ENCODE measurements around the gene ASCL2. TPM values are rescaled to one million over a fixed set of nuclear protein-coding genes. Genes with fewer than 3 reads are reported as not detected.

Gene ASCL2
- total and polyA plus RNA-seq, 10 of the 15 experiments (the other 5 are each of a cell fraction or from before 2014, with no cell fraction given) = not detected

DNA sequence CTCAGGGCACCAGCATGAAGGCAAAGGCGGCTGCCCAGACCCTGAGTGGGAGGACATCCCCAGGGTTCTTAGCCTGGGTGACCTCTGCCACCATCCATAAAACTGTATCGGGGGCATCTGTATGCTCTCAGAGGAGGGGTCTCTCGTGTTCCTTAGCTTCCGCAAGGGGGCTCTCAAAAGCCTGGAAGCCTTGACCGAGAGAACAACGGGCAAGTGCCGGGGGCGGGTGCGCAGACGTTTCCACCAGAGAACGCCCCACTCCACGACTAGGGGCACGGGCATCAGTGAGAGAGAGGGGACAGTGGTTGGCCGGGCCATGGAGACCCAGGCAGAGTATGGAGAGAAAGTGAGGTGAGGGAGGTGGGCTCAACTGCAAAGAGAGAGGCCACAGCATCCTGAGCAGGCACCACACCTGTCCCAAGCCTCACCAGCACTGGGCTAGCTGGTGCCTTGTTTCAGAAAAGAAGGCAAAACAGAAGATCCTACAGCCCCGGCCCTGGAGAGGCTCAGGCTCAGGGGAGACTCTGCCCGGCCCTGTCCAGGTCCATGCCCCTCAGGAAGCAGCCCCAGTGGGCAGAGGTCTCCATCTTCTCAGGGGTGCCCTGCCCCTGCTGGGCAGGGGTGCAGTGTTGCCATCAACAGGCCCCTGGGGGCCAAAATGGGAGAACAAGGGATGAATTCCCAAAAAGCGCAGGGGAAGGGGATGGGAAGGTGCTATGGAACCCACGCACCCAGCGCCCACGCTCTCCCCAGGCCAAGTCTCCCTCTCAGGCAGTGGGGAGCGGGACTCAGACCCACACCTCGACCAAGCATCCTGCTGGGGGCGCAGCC is 37.3 kb upstream of the ASCL2 start:
- FAIRE-seq (no peak), ATAC-seq (no peak), DNase-seq (ENCODE audit: low read depth, low spot score) (no peak)
- Histone ChIP-seq H3K4me3 (no peak overlapping the region), H3K36me3 (ENCODE audit: control insufficient read depth in 2 of 2, insufficient read depth in 2 of 2, low read length in 1 of 2) (no peaks in the 10 kb centered on the region), H4K20me1 (ENCODE audit: control insufficient read depth, insufficient read depth) (no peaks in the 10 kb centered on the region), H2AFZ (ENCODE audit: control insufficient read depth, low read depth, low read length) (no peak overlapping the region), H3K79me2 (ENCODE audit: control insufficient read depth, insufficient read depth, low read length) (no peaks in the 10 kb centered on the region), H3K27ac (ENCODE audit: control insufficient read depth, insufficient read depth) (no peak overlapping the region), H3K27me3 (replicated peaks in 1 of 2; ENCODE audit: control insufficient read depth in 2 of 2, insufficient read depth in 2 of 2, low read length in 1 of 2) (no peaks in the 10 kb centered on the region), H3K4me2 (ENCODE audit: control insufficient read depth, insufficient read depth) (no peak overlapping the region), H3K9me3 (replicated peaks; ENCODE audit: control insufficient read depth, insufficient read depth, low read length) (no peaks in the 10 kb centered on the region), H3K4me1 (ENCODE audit: control insufficient read depth, insufficient read depth, low read length) (no peaks in the 10 kb centered on the region), H3K9ac (ENCODE audit: control insufficient read depth, insufficient read depth, low read length) (no peak overlapping the region)
- 35% methylated on average over 22 of the region's 23 CpGs for WGBS (ENCODE audit: insufficient coverage, insufficient replicate concordance, low lambda C conversion rate, missing lambda C conversion rate)
- SMC1A ChIA-PET (ENCODE audit: uncharacterized antibody, unreplicated experiment) = interaction anchor here (1.0 to 3.4 kb wide), 3 partner anchors 80 to 112 kb away, joined by 4 to 60 read pairs (median 4); no protein-coding TSS in a partner anchor
- intact Hi-C loops (cut with micrococcal nuclease; ENCODE audit: unreplicated experiment) = no loop called here
- CTCF ChIA-PET = interaction anchor here (0.5 to 11.0 kb wide), 3 partner anchors 70 to 134 kb away, joined by 3 to 271 read pairs (median 3); no protein-coding TSS in a partner anchor
- TF ChIP-seq, protein P1, sequence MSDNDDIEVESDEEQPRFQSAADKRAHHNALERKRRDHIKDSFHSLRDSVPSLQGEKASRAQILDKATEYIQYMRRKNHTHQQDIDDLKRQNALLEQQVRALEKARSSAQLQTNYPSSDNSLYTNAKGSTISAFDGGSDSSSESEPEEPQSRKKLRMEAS (IDR thresholded peaks at IDR 0.05; ENCODE audit: low read depth, low read length) = no peak
- no peak for TF ChIP-seq RCOR1 (conservative IDR thresholded peaks at IDR 0.05; ENCODE audit: low read depth, low read length)
- RAD21 ChIA-PET (ENCODE audit: unreplicated experiment) = interaction anchor here (7.3 kb wide), 1 partner anchor 113 kb away, joined by 187 read pairs; no protein-coding TSS in a partner anchor
- in situ Hi-C loops (cut with MboI) = no loop called here
- POLR2A ChIA-PET = no interaction called here
- no TSS peak for BruUV-seq (replicated peaks)

DNA sequence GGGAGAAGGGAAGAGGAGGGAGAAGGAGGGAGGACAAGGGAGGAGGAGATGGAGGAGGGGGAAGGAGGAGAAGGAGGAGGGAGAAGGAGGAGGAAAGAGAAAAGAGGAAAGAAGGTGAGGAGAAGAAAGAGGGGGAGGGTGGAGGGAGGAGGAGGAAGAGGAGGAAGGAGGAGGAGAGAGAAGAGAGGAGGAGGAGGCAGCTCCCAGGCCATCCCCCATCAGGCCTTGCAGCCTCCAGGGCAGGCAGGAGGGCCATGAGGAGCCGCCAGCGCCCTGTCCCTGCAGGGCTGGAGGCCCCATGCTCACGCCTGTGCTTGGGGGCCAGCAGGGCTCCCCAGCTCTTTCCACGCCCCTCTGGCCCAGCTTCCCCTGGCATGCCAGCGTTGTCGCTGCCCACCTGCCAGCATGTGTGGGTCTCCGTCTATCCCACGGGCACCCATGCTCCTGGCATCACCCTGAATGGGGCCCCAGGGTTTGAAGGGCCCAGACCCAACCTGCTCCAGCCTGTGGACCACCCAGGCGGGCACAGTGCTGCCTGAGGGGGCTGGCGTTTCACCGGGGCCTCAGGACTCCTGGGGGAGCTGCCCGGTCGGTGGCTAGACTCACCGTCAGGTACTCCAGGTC is 36.6 kb upstream of the ASCL2 start:
- intact Hi-C loops (cut with micrococcal nuclease; ENCODE audit: unreplicated experiment) = no loop called here
- FAIRE-seq (no peak), ATAC-seq (no peak), DNase-seq (ENCODE audit: low read depth, low spot score) (no peak)
- Histone ChIP-seq H3K9me3 (replicated peaks; ENCODE audit: control insufficient read depth, insufficient read depth, low read length) (no peaks in the 10 kb centered on the region), H3K36me3 (ENCODE audit: control insufficient read depth in 2 of 2, insufficient read depth in 2 of 2, low read length in 1 of 2) (no peaks in the 10 kb centered on the region), H3K27me3 (replicated peaks in 1 of 2; ENCODE audit: control insufficient read depth in 2 of 2, insufficient read depth in 2 of 2, low read length in 1 of 2) (no peaks in the 10 kb centered on the region), H3K27ac (ENCODE audit: control insufficient read depth, insufficient read depth) (no peak overlapping the region), H2AFZ (ENCODE audit: control insufficient read depth, low read depth, low read length) (no peak overlapping the region), H3K4me1 (ENCODE audit: control insufficient read depth, insufficient read depth, low read length) (no peaks in the 10 kb centered on the region), H4K20me1 (ENCODE audit: control insufficient read depth, insufficient read depth) (no peaks in the 10 kb centered on the region), H3K4me3 (no peak overlapping the region), H3K79me2 (ENCODE audit: control insufficient read depth, insufficient read depth, low read length) (no peaks in the 10 kb centered on the region), H3K4me2 (ENCODE audit: control insufficient read depth, insufficient read depth) (no peak overlapping the region), H3K9ac (ENCODE audit: control insufficient read depth, insufficient read depth, low read length) (no peak overlapping the region)
- ChIA-PET RAD21 (ENCODE audit: unreplicated experiment) (interaction anchor here (3.2 to 7.3 kb wide), 2 partner anchors 92 to 113 kb away, joined by 18 to 187 read pairs; partner anchors contain the start of gene TSSC4), CTCF (interaction anchor here (1.4 to 11.0 kb wide), 3 partner anchors 71 to 113 kb away, joined by 3 to 271 read pairs (median 37); partner anchors contain the start of gene TSSC4), SMC1A (ENCODE audit: uncharacterized antibody, unreplicated experiment) (interaction anchor here (1.0 to 3.4 kb wide), 3 partner anchors 22 to 113 kb away, joined by 3 to 60 read pairs (median 4); no protein-coding TSS in a partner anchor), POLR2A (no interaction called here)
- WGBS (ENCODE audit: insufficient coverage, insufficient replicate concordance, low lambda C conversion rate, missing lambda C conversion rate) = 36% methylated on average over 13 of the region's 14 CpGs
- in situ Hi-C loops (cut with MboI) = no loop called here
- no TSS peak for BruUV-seq (replicated peaks)
- TF ChIP-seq RAD21 (IDR thresholded peaks at IDR 0.05; ENCODE audit: insufficient read depth, low read depth, low read length) (no peak), RCOR1 (conservative IDR thresholded peaks at IDR 0.05; ENCODE audit: low read depth, low read length) (no peak), CHD4 (IDR thresholded peaks at IDR 0.05) (no peak), EZH2 (IDR thresholded peaks at IDR 0.05; ENCODE audit: borderline replicate concordance, control insufficient read depth, low read depth, low read length) (no peak), SPI1 (IDR thresholded peaks at IDR 0.05; ENCODE audit: borderline replicate concordance, insufficient read depth, low read depth, low read length) (no peak), BRCA1 (IDR thresholded peaks at IDR 0.05; ENCODE audit: low read depth, low read length) (no peak)
- TF ChIP-seq, protein P2, sequence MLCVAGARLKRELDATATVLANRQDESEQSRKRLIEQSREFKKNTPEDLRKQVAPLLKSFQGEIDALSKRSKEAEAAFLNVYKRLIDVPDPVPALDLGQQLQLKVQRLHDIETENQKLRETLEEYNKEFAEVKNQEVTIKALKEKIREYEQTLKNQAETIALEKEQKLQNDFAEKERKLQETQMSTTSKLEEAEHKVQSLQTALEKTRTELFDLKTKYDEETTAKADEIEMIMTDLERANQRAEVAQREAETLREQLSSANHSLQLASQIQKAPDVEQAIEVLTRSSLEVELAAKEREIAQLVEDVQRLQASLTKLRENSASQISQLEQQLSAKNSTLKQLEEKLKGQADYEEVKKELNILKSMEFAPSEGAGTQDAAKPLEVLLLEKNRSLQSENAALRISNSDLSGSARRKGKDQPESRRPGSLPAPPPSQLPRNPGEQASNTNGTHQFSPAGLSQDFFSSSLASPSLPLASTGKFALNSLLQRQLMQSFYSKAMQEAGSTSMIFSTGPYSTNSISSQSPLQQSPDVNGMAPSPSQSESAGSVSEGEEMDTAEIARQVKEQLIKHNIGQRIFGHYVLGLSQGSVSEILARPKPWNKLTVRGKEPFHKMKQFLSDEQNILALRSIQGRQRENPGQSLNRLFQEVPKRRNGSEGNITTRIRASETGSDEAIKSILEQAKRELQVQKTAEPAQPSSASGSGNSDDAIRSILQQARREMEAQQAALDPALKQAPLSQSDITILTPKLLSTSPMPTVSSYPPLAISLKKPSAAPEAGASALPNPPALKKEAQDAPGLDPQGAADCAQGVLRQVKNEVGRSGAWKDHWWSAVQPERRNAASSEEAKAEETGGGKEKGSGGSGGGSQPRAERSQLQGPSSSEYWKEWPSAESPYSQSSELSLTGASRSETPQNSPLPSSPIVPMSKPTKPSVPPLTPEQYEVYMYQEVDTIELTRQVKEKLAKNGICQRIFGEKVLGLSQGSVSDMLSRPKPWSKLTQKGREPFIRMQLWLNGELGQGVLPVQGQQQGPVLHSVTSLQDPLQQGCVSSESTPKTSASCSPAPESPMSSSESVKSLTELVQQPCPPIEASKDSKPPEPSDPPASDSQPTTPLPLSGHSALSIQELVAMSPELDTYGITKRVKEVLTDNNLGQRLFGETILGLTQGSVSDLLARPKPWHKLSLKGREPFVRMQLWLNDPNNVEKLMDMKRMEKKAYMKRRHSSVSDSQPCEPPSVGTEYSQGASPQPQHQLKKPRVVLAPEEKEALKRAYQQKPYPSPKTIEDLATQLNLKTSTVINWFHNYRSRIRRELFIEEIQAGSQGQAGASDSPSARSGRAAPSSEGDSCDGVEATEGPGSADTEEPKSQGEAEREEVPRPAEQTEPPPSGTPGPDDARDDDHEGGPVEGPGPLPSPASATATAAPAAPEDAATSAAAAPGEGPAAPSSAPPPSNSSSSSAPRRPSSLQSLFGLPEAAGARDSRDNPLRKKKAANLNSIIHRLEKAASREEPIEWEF (IDR thresholded peaks at IDR 0.05; ENCODE audit: insufficient replicate concordance, low read depth, low read length) = no peak
